Measurements from ENCODE around the gene KIF12.

Gene KIF12

GRCh38 chr9:114123031-114123977 lies 24.2 kb upstream of the KIF12 start:
- no peak for DNase-seq

GRCh38 chr9:114122136-114123027 lies 23.3 kb upstream of the KIF12 start:
- DNase-seq: no peak

DNA sequence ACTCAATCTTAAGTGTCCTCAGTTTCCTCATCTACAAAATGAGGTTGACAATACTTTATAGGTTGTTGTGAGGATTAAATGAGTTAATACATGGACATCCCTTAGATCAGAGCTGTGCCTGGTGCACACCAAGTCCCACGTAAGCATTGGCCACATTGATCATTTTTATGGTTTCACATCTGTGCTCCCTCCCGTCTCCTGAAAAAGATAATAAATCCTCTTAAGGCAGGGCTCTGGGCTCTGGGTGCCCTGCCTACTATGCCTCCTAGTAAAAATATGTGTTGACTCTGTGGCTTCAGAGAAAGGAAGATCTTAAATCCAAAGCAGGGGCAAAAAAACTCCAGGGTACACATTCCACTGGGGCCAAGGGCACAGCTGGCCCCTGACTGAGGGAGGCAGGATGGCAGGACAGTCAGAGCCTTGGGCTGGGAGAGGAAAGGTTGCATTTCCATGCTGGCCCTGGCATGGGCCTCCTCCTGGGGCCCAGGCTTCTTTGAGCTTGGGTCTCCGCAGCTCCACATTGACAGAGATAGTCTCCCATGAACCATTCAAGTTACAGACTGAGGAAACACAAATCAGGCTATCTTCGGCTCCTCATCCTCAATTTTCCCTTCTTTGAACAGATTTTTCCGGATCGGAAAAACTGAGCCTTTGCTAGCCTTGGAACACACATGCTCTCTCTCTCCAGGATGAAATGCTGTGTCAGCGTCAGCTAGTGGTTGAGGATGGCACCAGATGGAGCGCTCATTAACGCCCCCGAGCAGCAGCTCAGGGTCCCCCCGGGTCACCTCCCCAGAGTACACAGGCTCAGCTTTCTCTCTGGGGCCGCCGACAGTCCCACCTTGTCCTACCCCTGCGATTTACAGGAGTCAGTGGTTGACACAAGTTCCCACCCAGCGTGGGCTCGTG lies 22.4 kb upstream of the KIF12 start:
- DNase-seq: no peak

GRCh38 chr9:114120192-114121014 lies 21.3 kb upstream of the KIF12 start:
- no peak for DNase-seq

DNA sequence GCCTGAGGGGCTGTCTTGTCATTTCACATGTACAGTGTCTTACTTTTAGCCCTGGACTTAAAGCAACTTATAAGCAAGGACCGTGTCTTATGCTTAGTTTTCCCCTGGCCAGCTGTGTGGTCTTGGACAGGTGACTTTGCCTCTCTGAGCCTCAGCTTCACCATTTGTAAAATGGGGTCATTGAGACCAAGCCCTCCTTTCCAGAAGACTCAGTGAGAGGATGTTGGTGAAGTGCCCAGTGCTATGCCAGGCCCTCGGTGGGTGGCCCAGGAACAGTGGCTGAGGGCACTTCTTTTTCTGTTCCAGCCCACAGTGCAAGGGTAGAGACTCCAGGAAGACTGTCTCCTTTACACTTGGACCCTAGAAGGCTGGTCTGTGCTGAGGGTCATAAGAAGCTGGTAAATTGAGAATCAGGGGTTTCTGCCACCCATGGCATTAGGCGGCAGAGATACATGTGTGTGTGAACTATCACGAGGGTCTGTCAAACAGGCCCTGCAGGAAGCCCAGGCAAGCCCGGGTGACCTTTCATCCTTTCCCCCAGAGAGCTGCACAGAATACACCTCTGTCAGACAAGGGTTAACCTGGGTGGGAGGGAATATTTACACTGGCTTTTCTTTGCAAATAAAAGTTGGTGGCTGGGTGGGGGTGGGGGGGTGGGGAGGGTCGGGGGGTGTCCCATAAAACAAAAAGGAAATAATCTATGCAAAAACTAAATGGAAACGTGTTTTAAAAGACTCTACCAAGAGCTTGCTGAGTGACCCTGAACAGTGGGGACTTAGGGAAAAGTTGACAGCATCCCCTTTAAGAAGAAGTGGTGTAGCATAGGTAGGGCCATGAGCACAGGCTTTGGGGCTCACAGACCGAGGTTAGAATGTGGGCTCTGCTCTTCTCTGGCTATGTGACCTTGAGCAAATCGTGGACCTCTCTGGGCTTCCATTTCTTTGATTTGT lies 20.4 kb upstream of the KIF12 start:
- no peak for DNase-seq

GRCh38 chr9:114117996-114118830 lies 19.1 kb upstream of the KIF12 start:
- no peak for DNase-seq

DNA sequence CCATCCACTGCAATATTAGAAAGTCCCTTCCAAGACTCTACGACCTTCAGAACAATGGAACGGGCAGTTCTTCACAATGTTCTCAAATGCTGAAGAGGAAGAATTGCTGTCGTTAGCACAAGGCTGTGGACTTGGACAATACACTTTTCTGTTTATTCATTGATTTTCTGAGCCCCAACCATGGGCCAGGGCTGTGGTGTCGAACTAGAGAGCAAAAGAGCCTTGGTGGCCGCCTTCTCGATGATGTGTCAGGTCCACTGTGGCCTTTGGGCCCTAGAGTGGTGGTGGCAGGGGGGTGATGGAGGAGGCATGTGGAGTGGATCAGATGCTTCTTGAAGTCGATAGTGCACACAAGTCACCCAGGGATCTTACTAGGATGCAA lies 18.5 kb upstream of the KIF12 start:
- DNase-seq: no peak

DNA sequence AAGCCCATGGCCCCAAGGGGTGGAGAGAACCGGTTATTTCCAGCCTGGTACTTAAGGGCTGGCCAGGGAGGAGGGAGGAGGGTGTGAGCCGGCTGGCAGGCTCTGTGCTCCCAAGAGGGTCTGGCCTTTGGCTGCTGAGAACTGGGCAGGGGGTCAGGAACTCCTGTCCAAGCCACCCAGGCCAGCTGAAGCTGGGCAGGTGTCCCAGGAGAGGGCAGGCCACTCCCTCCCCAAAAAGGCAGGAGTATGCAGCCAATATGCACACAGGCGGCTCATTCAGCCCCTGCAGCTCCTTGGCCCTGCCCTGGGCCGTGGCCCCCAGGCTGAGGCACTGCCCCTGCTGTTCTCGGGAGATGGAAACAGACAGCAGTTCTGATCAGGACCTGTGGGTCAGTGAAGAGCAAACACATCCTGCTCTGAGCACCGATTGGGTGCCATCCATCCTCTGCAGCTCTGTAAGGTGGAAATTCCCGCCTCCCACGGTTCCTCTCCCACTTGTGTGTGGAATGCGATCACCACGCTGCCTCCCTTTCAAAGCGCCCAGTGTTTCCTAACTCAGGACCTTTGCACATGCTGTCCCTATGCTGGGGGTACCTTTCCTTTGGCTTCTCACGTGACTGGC lies 17.1 kb upstream of the KIF12 start:
- DNase-seq: no peak

GRCh38 chr9:114115654-114116125 lies 16.6 kb upstream of the KIF12 start:
- no peak for DNase-seq

DNA sequence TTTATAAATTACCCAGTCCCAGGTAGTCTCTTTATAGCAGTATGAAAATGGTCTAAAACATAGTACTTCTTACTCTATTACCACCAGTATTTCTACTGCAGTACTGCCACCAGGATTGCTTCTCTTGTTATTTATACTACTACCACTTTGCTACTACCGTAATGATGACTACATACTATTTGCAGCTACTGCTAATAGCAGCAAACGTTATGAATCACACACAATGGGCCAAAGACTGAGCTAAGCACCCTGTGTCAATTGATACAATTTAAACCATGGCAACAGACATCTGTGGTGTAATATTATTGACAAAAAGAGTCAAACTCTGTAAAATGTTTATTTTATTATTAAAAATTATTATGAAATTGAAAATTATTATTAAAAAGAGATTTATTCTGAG lies 15.3 kb upstream of the KIF12 start:
- DNase-seq: no peak

- DNase-seq: no peak
Measured at GRCh38 chr9:114112778-114113584, 13.9 kb upstream of the KIF12 start.

GRCh38 chr9:114112325-114112724 lies 13.2 kb upstream of the KIF12 start:
- DNase-seq: no peak

DNA sequence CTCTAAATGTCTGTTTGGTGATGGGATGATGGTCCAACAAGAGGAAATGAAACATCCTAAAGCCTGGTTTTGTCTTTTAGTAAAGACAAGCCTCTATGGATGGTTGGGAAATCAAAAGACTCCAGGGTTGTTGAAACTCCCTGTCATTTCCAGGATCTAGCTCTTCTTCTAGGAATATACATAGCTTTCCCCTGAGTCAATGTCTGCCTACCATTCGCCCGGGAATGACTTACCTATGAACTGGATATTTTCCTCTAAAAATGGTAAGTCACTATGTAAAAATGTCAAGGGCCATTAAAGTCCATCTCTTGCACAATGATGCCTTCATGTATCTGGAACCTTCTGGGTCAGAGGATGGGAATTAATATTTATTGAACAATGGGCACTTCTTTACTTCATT lies 11.1 kb upstream of the KIF12 start:
- DNase-seq: no peak

DNA sequence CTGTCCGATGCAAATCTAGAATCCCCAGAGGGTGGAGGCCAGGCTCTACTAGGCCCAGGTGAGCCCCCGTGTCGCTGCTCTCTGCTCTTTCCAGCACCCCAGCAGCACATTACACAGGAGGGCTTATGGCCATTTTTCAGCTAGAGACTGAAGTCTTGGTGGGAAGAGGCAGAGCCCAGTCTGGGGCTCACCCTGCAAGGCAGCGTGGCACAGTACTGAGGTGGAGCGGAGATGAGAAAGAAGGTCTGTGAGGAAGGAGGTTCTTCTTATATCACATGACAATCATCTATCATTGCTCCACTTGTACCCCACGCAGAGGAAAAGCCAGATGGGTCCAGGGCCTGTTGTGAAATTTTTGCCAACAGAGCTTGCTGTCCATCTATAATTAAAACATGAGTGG lies 10.0 kb upstream of the KIF12 start:
- DNase-seq: no peak

GRCh38 chr9:114108016-114108833 lies 9.1 kb upstream of the KIF12 start:
- peak; percentile 25 to 60 for DNase-seq

GRCh38 chr9:114107286-114108001 lies 8.4 kb upstream of the KIF12 start:
- DNase-seq: no peak

- DNase-seq: no peak
Measured at GRCh38 chr9:114105236-114105635, 6.1 kb upstream of the KIF12 start.

Measured in NCI-H1930 (cell line).